Measurements from ENCODE around the gene DYRK1A.

DYRK1A gene

DNA sequence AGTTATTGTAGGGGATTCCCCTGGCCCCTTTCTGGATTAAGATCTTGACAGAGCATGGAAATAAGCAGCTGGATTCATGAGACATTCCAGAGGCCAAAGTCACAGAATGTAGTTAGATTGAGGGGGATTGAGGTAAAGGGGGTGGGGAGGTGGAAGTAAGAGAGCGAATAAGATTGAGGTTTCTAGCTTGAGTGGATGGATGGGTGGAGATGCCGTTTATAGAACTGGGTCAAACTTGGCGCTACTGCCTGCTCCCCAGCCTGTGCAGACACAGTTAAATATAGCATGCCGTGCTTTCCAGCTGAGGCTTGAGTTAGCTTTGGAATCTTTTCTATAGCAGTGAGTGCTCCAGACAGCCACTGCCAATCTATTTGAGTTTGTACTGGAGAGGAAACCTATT is 85.7 kb downstream of the DYRK1A start:
- no peak overlapping the region; the same call in 1 of the 2 replicates for H3K27ac ChIP-seq
- TF ChIP-seq CTCF (conservative IDR thresholded peaks at IDR 0.05; ENCODE audit: low read depth), result no peak
- ChIA-PET CTCF (no interaction called here), POLR2A (ENCODE audit: low non-redundant PET) (no interaction called here)
- peak; percentile 38 for DNase-seq (ENCODE audit: low spot score)

DNA sequence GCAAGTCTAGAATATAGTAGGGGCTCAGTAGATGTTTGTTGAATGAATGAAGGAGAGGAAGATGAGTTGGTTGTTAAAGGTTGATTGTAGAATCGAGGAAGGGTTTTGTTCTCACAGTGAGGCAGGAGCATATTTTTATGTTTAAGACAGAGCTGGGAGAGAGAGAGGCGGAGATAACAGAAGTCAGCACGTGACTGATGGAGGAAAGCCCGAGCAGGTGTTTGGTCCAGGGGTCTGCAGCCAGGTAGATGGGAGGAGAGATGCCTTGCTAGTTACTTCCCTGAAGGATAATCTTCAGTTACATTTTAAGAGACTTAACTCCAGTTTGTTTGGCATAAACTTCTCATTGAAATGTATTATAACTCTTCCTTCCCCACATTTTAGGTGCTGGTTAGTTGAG is 86.8 kb downstream of the DYRK1A start:
- POLR2A ChIA-PET (ENCODE audit: low non-redundant PET), result no interaction called here
- DNase-seq (ENCODE audit: low spot score), result no peak
- CTCF ChIA-PET, result interaction anchor here (0.6 kb wide), 1 partner anchor 59 kb away, joined by 3 read pairs; no protein-coding TSS in a partner anchor
- no peak overlapping the region for H3K27ac ChIP-seq
- TF ChIP-seq CTCF (conservative IDR thresholded peaks at IDR 0.05; ENCODE audit: low read depth), result no peak

DNA sequence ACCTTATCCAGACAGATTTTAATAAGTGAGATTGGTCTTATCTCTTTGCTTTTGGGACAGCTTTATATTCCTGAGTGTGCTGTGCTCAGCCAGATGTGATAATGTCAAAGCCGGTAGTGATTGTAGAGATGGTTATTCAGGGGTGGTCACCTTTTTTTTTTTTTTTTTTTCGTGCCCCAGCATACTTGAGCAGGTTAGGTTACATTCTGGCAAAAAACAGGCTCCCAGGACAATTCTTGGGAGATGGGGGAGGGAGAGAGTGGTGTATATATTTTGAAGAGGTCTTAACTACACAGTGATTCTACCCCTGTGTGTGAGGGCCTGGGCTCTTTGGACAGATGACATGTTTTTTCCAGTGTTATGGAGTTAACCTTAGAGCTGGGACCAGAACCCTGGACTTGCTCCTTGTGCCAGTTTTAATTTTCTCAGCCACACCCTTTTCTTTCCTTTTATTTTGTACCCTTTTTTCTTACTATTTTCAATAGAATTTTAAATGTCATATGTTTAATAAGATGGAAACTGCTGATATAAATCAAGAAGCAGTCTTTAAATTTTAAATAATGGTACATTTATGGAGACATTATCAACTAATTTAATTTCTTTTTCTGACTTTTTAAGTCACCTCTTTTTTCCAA is 88.4 kb downstream of the DYRK1A start:
- ChIA-PET CTCF (no interaction called here), POLR2A (ENCODE audit: low non-redundant PET) (interaction anchor here (0.6 kb wide), 1 partner anchor 109 kb away, joined by 12 read pairs; no protein-coding TSS in a partner anchor)
- DNase-seq (ENCODE audit: low spot score), result no peak
- TF ChIP-seq CTCF (conservative IDR thresholded peaks at IDR 0.05; ENCODE audit: low read depth), result no peak
- no peak overlapping the region for H3K27ac ChIP-seq

- no peak for TF ChIP-seq CTCF (conservative IDR thresholded peaks at IDR 0.05; ENCODE audit: low read depth)
- no peak overlapping the region for H3K27ac ChIP-seq
- ChIA-PET POLR2A (ENCODE audit: low non-redundant PET) (no interaction called here), CTCF (interaction anchor here (0.6 kb wide), 1 partner anchor 1657 kb away, joined by 4 read pairs; no protein-coding TSS in a partner anchor)
- no peak for DNase-seq (ENCODE audit: low spot score)
Observed at GRCh38 chr21:37455504-37455911, 88.9 kb downstream of the DYRK1A start.

GRCh38 chr21:37458669-37459276 is 92.2 kb downstream of the DYRK1A start:
- no peak for DNase-seq (ENCODE audit: low spot score)
- H3K27ac ChIP-seq, result no peak overlapping the region
- CTCF ChIA-PET, result no interaction called here
- no peak for TF ChIP-seq CTCF (conservative IDR thresholded peaks at IDR 0.05; ENCODE audit: low read depth)
- POLR2A ChIA-PET (ENCODE audit: low non-redundant PET), result no interaction called here

DNA sequence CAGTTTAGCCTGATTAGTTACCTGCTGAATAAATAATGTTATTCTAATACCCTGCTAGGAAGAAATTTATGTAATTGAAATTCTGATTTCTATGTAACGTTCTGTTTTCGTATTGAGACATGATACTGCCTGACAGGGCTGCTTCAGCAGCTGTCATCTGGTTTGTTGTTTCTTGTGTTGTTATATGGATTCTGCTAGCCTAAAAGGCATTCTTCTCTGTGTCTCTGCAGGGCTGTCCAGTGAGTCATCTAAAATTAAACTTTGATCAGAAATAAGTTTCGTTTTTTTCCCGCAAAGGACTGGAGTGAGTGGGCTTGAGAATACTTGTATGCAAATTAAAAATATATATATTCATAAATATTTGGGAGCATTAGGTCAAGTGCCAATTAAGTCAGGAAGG is 93.0 kb downstream of the DYRK1A start:
- TF ChIP-seq CTCF (conservative IDR thresholded peaks at IDR 0.05; ENCODE audit: low read depth), result no peak
- ChIA-PET CTCF (no interaction called here), POLR2A (ENCODE audit: low non-redundant PET) (no interaction called here)
- peak; percentile 21 for DNase-seq (ENCODE audit: low spot score)
- no peak overlapping the region for H3K27ac ChIP-seq

Measured in RWPE1 (cell line).